GM21515 (cell line): ENCODE measurements around the gene CBX7.
"Not testable (repeated sequence)": the region's sequence is repeated elsewhere in the genome, so short reads cannot be mapped to it uniquely, and the experiment has no call there.

Experiments used
- ATAC-seq: cut with Tn5 transposase; IDR thresholded peaks from one replicate; pipeline ENCODE4 v1.9.1; 2021; ENCODE audit not compliant: unreplicated experiment

Gene CBX7

DNA sequence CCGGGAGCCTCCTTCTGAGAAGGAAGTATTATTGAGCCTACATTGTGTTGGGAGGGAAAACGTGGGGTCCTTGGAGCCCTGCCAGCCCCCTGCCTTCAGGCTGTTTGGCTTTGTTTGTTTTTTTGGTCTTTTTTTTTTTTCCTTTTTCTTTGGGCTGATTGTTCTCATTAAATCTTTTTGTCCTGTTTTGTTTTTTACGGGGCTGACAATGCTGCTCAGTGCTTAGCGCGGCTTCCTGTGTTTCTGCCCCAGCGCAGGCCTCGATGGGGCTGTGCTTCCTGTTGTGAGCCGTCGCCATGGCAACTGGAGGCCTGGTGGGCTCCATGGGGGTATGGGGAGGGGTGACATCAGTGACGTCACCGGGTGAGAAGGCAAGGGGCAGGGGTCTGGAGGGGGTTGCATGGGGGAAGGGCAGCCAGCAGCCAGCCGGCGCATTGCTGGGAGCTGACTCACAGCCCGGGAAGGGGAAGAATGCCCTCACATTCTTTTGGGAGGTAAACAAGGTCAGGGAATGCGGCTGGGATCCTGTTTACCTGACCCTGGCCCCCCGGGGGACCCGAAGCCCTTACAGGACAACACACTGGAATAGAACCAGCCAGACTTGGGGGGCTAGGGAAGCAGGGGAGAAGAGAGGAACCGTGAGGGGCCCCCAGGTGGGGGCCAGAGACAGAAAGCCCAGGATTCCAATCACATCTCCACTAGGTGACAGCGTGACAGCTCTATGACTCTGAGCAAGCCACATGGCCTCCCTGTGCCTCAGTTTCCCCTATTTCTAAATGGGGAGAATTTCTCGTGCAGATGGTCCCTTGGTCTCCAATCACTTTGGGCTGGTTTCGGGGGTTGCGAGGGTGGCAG is 22.2 kb upstream of the CBX7 start:
- ATAC-seq, result no peak

DNA sequence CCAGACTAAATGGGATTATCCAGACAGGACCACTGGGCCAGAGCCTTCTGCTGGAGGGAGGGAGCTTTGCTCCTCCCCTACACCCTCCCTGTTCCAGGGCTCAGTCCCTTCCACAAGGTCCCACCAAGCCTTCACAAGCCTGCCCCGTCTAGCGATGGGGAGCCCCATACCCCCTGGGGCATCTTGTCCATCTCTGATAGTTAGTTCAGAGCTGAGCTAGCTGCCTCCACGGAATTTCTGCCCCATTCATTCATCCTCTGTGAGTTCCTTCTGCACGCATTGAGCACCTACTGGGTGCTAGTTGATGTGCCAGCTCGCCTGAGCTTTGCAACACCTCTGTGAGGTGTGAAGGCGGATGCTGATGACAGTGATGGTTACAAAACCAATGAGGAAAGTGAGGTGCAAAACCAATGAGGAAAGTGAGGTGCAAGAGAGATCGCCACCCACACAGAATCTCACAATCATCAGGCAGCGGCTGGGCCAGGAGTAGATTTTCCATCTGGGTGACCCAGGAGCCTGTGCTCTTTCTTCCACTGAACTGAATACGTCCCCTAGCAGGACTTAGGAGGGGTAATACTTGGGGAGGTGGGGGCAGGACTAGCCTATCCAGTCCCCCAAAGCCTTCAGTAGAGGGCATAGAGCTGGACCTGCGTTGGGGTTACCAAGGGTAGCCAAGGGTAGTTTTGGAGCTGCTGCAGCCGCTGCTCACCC is 21.5 kb upstream of the CBX7 start:
- ATAC-seq, result no peak

GRCh38 chr22:39173050-39173706 is 20.7 kb upstream of the CBX7 start:
- no peak for ATAC-seq

DNA sequence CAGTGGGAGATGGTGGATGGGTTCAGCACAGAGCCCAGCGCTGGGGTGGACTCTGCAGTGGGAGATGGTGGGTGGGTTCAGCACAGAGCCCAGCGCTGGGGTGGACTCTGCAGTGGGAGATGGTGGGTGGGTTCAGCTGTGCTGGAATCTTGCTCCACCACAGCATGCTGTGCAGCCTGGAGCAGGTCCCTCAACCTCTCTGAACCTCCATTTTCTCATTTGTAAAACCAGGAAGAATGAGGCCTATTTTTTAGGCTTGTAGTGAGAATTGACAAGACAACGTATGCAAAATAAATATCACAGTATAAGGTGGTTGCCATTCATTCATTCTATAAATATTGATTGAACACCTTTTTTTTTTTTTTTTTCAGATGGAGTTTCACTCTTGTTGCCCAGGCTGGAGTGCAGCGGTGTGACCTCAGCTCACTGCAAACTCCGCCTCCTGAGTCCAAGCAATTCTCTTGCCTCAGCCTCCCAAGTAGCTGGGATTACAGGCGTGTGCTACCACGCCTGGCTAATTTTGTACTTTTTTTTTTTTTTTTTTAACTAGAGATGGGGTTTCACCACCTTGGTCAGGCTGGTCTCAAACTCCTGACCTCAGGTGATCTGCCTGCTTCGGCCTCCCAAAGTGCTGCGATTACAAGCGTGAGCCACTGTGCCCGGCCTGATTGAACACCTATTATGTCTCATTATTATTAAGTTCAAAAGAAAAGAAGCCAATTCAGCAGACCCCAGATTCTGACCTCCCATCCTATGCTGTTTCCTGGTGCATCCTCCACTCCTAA is 20.0 kb upstream of the CBX7 start:
- ATAC-seq, result not testable (repeated sequence)

DNA sequence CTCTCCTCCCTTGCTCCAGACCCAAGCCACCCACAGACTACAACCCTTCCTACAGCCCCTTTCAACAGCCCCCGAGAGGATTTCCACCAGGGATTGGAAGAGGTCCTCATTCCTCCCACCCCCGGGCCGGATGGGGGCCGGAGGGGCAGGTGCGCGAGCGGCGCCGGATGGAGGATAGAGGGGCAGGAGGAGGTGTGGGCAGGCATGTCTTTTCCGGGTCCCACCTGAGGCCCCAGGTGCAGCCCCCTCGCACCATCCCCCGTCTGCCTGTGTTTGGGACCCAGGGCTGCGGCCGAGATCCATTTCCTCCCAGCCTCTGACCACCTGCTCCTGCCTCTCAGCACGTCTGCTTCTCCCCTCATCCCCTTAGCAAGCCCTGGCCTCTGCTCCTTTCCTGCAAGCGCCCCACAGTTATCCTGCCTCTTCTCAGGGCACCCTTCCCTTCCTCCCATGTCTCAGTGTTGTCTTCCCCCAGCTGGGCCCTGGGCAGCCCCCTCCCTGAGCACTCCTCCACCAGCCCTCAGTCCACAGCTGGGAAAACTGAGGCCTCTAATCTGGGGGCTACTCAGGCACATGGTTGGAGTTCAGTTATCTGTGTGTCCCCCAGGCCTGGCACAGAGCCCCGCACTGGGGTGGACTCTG is 19.3 kb upstream of the CBX7 start:
- no peak for ATAC-seq

DNA sequence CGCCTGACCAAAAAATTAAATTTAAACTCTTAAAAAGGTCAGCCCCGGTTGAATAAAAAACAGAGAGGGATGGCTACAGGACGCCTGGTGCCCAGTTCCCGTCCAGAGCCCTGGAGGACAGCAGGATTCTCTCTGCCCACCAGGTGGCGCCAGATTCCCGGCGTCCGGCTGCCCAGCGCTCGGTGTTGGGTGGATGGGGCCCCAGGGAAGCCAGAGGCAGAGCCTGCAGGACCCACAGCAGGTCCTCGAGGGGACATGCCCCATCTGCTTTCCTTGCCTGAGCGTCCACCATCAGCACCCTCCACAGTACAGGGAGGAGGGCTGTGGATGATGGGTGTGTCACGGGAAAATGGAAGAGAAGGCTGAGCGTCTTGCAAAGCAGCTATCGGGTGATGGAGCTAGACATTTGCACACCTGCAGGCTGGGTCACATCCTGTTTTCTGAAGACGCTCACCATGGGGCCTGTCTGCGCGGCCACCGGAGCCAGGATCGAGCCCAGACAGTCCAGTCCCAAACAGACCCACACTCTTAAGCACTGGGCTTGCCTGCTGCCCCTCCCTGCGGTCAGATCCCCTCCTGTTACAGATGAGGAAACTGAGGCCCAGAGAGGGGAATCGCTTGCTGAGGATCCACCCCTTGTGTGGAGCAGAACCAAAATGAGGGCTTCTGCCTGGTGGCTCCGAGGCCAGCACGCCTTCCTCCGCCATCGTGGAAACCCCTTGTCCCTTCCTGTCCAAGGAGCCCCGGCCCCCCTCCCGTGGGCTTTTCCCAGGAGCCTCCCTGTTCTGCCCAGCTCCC is 18.5 kb upstream of the CBX7 start:
- ATAC-seq, result no peak

DNA sequence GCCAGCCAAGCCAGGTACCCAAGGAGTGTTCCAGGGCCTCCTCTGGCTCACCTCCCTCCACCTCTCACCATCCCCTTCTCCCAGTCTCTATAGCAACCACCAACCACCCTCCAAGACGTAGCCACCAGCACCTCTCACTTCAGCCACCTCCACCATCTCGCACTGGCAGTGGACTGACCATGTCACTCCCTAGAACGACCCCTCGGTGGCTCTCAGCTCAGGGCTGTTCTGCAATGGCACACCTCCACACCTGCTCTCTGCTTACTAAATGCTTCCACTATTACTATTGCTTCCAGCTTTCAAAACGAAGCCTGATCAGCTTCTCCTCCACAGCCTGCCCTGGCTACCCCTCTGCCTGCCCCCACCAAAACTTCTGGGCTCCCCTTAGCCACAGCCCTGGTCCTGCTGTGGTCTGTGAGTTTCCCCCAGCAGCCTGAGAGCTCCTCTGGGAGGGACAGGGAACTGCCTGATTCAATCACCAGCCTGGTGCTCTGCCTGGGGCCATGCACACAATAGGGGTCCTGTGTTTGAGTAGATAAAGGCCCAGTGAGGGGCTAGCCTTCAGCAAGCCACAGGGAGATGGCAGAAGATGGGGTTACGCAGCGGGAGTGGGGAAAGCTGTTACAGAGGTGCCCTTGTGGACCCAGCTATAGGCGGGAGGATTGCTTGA is 17.5 kb upstream of the CBX7 start:
- no peak for ATAC-seq

GRCh38 chr22:39166547-39166946 is 14.1 kb upstream of the CBX7 start:
- ATAC-seq, result no peak

DNA sequence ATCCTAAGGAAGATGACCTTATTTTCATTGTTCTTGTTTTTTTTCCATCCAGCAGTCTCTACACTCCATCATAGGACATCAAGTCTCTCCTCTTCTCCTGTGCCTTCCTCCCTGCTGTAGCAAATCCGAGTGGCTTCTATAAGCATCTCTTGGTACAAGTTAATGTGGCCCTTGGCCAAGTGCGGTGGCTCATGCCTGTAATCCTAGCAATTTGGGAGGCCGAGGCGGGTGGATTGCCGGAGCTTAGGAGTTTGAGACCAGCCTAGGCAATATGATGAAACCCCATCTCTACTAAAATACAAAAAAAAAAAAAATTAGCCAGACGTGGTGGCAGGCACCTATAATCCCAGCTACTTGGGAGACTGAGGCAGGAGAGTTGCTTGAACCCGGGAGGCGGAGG is 3.6 kb upstream of the CBX7 start:
- not testable (repeated sequence) for ATAC-seq

DNA sequence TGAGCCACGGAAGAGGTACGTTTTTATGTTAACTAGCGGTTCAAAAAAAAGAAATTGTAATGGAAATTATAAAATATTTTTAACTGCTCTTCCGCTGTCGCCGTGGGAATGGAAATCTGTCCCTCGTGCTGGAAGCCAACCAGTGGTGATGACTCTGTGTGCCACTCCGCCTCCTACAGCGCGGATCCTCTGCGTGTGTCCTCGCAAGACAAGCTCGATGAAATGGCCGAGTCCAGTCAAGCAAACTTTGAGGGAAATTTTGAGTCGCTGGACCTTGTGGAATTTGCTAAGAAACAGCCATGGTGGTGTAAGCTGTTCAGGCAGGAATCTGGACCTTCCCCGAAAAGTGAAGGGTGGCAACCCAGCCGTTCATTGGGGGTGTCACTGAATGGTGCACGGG is 2.9 kb upstream of the CBX7 start:
- no peak for ATAC-seq

GRCh38 chr22:39153220-39153717 is 789 bp upstream of the CBX7 start:
- no peak for ATAC-seq

GRCh38 chr22:39152024-39152510 is 413 bp downstream of the CBX7 start:
- no peak for ATAC-seq

- ATAC-seq, result no peak
These were observed 1.0 kb downstream of the CBX7 start for GRCh38 chr22:39151329-39151975.

DNA sequence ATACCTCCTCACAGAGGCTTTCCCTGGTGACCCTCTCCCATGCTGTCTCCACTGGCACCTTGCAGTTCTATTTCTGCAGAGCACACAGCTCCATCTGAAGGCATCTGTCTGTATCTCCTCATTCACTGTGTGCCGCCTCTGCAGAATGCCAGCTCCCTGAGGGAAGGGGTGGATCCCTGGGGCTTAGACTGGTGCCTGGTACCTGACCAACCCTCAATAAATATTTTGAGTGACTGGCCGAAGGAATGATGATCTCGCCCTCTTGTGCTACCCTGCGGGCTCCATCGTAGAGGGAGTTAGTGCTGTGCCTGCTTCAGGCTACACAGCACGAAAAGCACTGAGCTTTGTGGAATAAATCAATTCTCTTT is 1.6 kb downstream of the CBX7 start:
- no peak for ATAC-seq

GRCh38 chr22:39149915-39150847 is 2.3 kb downstream of the CBX7 start:
- ATAC-seq, result no peak

- no peak for ATAC-seq
These were observed 3.5 kb downstream of the CBX7 start for GRCh38 chr22:39148727-39149535.
